Measurements from ENCODE around the gene BTG1. TPM values are rescaled to one million over a fixed set of nuclear protein-coding genes. Genes with fewer than 3 reads are reported as not detected.

BTG1 gene
- total and polyA plus RNA-seq, 2 experiments from 2014 or later = 15.5 to 36.2 TPM

DNA sequence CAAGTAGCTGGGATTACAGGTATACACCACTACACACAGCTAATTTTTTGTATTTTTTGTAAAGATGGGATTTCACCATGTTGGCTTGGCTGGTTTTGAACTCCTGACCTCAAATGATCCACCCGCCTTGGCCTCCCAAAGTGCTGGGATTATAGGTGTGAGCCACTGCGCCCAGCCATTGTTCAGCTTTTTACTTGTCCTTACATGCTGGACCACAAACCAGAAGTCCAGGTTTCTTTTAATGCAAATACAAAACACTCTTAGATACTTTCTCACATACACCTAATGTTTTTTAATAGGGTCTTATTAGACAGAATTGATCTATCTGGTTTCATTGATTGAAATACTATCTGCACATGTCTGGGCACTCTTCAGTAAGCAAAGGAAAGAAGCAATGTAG, 40.5 kb downstream of the BTG1 start:
- Mint-ChIP-seq H3K36me3 (ENCODE audit: low read depth) (no peaks in the 10 kb centered on the region; the same call in 2 of the 3 replicates), H3K4me1 (peaks cover 54% of the 10 kb centered on the region), H3K4me3 (no peak overlapping the region), H3K9me3 (no peaks in the 10 kb centered on the region; the same call in 2 of the 3 replicates), H3K27me3 (ENCODE audit: insufficient read depth, low read depth, poor library complexity) (peaks cover 8% of the 10 kb centered on the region), H3K27ac (no peak overlapping the region)
- H3K27ac ChIP-seq (ENCODE audit: low read depth) = no peak overlapping the region
- no peak overlapping the region for H3K4me2 ChIP-seq
- no peak overlapping the region for H2AFZ ChIP-seq
- H3K36me3 ChIP-seq (ENCODE audit: insufficient read depth) = no peaks in the 10 kb centered on the region
- ATAC-seq (no peak), DNase-seq (ENCODE audit: low spot score) (no peak)
- no peaks in the 10 kb centered on the region for H3K9me2 ChIP-seq (ENCODE audit: insufficient read depth)
- H3K79me2 ChIP-seq (replicated peaks; ENCODE audit: insufficient read depth) = peaks cover 14% of the 10 kb centered on the region; the same call in 1 of the 2 replicates
- no peak overlapping the region for H3K4me3 ChIP-seq
- no peaks in the 10 kb centered on the region for H3K27me3 ChIP-seq (ENCODE audit: insufficient read depth)
- no peaks in the 10 kb centered on the region for H3F3A ChIP-seq (replicated peaks; ENCODE audit: low read depth)
- H4K20me1 ChIP-seq (replicated peaks; ENCODE audit: insufficient read depth) = no peaks in the 10 kb centered on the region
- peaks cover 49% of the 10 kb centered on the region for H3K4me1 ChIP-seq (ENCODE audit: insufficient read depth)
- TF ChIP-seq EZH2 (IDR thresholded peaks at IDR 0.05; ENCODE audit: low read depth, unreplicated experiment) (no peak), JUNB (IDR thresholded peaks at IDR 0.05; ENCODE audit: unreplicated experiment) (no peak), CREB1 (CRISPR knock-in tag; IDR thresholded peaks at IDR 0.05; ENCODE audit: low read depth) (no peak), NANOG (IDR thresholded peaks at IDR 0.05; ENCODE audit: borderline replicate concordance) (no peak), ZNF331 (CRISPR knock-in tag; IDR thresholded peaks at IDR 0.05; ENCODE audit: low read depth) (no peak), ZNF462 (CRISPR knock-in tag; IDR thresholded peaks at IDR 0.05) (no peak)
- TF ChIP-seq, protein P1, sequence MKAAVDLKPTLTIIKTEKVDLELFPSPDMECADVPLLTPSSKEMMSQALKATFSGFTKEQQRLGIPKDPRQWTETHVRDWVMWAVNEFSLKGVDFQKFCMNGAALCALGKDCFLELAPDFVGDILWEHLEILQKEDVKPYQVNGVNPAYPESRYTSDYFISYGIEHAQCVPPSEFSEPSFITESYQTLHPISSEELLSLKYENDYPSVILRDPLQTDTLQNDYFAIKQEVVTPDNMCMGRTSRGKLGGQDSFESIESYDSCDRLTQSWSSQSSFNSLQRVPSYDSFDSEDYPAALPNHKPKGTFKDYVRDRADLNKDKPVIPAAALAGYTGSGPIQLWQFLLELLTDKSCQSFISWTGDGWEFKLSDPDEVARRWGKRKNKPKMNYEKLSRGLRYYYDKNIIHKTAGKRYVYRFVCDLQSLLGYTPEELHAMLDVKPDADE (IDR thresholded peaks at IDR 0.05) = no peak

Data from GM23338 (cell line).